ENCODE measurements around the gene ENTPD2. TPM values are rescaled to one million over a fixed set of nuclear protein-coding genes. Genes with fewer than 3 reads are reported as not detected.

ENTPD2 gene
- total RNA-seq, 2 experiments from 2014 or later: 0.16 TPM; not detected in 1

DNA sequence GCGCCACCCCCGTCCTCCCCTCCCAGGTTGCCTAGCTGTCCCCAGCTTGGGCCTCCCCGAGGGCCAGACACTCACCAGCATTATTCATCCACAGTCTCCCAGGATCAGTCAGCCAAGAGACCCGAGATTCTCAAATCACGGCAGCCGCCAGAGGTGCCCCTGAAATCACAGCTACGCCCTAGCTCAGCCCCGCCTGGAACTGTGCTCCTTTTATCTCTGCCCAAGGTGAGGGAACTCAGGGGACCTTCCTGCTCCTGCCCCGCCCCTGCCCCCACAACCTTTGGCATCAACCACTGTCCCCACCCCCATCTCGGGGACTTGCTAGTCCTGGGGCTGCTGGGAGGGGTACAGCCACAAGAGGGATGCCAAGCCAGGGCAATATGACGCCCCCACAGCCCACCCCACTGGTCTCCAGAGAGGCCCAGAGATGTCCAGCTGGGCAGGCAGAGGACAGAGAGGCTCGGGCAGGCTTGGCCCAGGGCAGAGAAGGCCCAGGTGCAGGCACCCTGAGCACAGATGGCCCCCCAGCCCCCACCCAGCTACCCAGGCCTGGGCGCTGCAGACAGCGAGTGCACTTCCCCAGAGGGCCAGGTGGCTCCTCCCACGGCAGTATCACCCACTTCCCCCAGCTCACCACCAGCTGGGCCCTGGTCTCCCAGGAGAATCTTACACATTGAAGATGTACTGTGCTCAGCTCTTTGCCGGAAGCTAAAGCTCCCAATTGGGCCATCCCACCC, 21.8 kb downstream of the ENTPD2 start, which contains the start of gene FUT7:
Gene FUT7 (minus strand): TSS at position 185 of the 737 bp plus-strand sequence. CDS start 97 bp downstream, at position 88.
- no TSS peak for BruUV-seq (replicated peaks)
- CTCF ChIA-PET (ENCODE audit: unreplicated experiment): no interaction called here

DNA sequence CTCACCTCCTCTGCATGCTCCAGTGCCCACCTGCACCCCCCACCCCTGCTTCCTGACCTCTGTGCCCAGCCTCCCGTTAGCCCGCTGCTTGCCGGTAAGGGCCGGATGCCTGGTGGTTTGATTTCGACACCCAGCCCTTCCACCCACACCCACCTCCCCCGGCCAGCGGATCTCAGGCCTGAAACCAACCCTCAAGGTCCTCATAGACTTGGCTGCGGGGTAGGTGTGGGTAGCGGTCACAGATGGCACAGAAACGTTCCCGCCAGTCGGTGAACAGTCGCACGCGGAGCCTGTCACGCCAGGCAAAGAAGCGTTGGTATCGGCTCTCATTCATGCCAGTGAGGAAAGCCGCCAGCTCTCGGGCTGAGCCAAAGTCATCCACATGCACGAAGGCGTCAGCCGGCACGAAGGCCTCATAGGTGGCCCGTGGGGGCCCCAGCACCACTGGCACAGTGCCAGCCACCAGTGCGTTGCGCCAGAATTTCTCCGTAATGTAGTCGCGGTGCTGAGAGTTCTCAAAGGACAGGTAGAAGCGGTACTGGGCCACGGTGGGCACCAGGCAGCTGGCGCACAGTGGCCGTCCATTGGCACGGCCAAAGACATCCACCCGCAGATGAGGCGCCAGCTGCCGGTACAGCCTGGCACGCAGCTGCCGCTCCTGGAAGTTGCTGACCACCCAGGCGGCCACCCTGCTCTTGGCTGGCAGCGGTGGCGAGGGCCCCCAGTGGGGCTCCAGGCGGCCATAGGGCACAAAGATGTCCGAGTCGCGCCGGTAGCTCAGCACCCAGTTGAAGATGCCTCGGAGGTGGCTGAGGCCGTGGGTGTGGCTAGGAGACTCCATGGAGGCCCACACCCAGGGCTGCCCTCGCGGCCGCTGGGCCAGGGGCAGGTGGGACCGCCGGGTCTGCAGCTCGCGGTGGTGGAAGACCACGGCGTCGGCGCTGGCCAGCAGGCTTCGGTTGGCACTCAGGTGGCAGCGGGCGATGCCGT, 23.0 kb downstream of the ENTPD2 start:
- ChIA-PET POLR2A (interaction anchor here (0.5 kb wide), 1 partner anchor 118 kb away, joined by 4 read pairs; no protein-coding TSS in a partner anchor), CTCF (ENCODE audit: unreplicated experiment) (interaction anchor here (1.0 to 2.2 kb wide), 2 partner anchors 16 to 99 kb away, joined by 5 to 6 read pairs; no protein-coding TSS in a partner anchor)
- Histone ChIP-seq H3K4me1 (ENCODE audit: insufficient read depth, low read length, poor library complexity, severe bottlenecking) (peaks cover 48% of the 10 kb centered on the region), H3K4me2 (ENCODE audit: low read length) (no peak overlapping the region), H3K36me3 (ENCODE audit: insufficient read depth, low read length) (no peaks in the 10 kb centered on the region), H3K9me2 (ENCODE audit: insufficient read depth, low read length) (no peaks in the 10 kb centered on the region), H3K79me2 (ENCODE audit: insufficient read depth, low read depth, low read length) (no peaks in the 10 kb centered on the region), H3K4me3 (ENCODE audit: low read depth, low read length, poor library complexity, severe bottlenecking) (no peak overlapping the region), H4K20me1 (ENCODE audit: insufficient read depth, low read length) (no peaks in the 10 kb centered on the region), H3K9me3 (ENCODE audit: low read length) (no peaks in the 10 kb centered on the region), H2AFZ (ENCODE audit: low read length) (no peak overlapping the region), H3K27ac (ENCODE audit: low read depth, low read length, poor library complexity, severe bottlenecking) (no peak overlapping the region)
- peak; percentile 33 for DNase-seq (ENCODE audit: low spot score)
- TF ChIP-seq, protein P1, sequence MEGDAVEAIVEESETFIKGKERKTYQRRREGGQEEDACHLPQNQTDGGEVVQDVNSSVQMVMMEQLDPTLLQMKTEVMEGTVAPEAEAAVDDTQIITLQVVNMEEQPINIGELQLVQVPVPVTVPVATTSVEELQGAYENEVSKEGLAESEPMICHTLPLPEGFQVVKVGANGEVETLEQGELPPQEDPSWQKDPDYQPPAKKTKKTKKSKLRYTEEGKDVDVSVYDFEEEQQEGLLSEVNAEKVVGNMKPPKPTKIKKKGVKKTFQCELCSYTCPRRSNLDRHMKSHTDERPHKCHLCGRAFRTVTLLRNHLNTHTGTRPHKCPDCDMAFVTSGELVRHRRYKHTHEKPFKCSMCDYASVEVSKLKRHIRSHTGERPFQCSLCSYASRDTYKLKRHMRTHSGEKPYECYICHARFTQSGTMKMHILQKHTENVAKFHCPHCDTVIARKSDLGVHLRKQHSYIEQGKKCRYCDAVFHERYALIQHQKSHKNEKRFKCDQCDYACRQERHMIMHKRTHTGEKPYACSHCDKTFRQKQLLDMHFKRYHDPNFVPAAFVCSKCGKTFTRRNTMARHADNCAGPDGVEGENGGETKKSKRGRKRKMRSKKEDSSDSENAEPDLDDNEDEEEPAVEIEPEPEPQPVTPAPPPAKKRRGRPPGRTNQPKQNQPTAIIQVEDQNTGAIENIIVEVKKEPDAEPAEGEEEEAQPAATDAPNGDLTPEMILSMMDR (conservative IDR thresholded peaks at IDR 0.05; ENCODE audit: low read length): no peak
- TF ChIP-seq EZH2phosphoT487 (IDR thresholded peaks at IDR 0.05; ENCODE audit: borderline replicate concordance, low read depth, low read length): no peak
- BruUV-seq (replicated peaks): no TSS peak
- intact Hi-C loops (cut with micrococcal nuclease; ENCODE audit: unreplicated experiment): no loop called here

More for the DNA sequence above, 21.8 kb downstream of the ENTPD2 start, which contains the start of gene FUT7:
- peak; percentile 51 for DNase-seq (ENCODE audit: low spot score)
- no peak within 1 kb of the TSS; the same call in 1 of the 2 replicates for H3K4me2 ChIP-seq (ENCODE audit: low read length)
- no peaks in the 10 kb centered on the region for H3K9me3 ChIP-seq (ENCODE audit: low read length)
- POLR2A ChIA-PET: interaction anchor here (0.5 kb wide), 1 partner anchor 92 kb away, joined by 3 read pairs; no protein-coding TSS in a partner anchor
- H2AFZ ChIP-seq (ENCODE audit: low read length): no peak within 1 kb of the TSS
- H3K79me2 ChIP-seq (ENCODE audit: insufficient read depth, low read depth, low read length): no peaks in the 10 kb centered on the region
- no peaks in the 10 kb centered on the region for H4K20me1 ChIP-seq (ENCODE audit: insufficient read depth, low read length)
- peaks cover 42% of the 10 kb centered on the region for H3K4me1 ChIP-seq (ENCODE audit: insufficient read depth, low read length, poor library complexity, severe bottlenecking)
- H3K9me2 ChIP-seq (ENCODE audit: insufficient read depth, low read length): no peaks in the 10 kb centered on the region
- intact Hi-C loops (cut with micrococcal nuclease; ENCODE audit: unreplicated experiment): no loop called here
- no peaks in the 10 kb centered on the region for H3K36me3 ChIP-seq (ENCODE audit: insufficient read depth, low read length)
- TF ChIP-seq, protein P1 (conservative IDR thresholded peaks at IDR 0.05; ENCODE audit: low read length): no peak
- TF ChIP-seq EZH2phosphoT487 (IDR thresholded peaks at IDR 0.05; ENCODE audit: borderline replicate concordance, low read depth, low read length): no peak
- H3K4me3 ChIP-seq (ENCODE audit: low read depth, low read length, poor library complexity, severe bottlenecking): no peak within 1 kb of the TSS
- no peak within 1 kb of the TSS for H3K27ac ChIP-seq (ENCODE audit: low read depth, low read length, poor library complexity, severe bottlenecking)

Measured in OCI-LY7 (cell line).